Measurements from ENCODE around the gene CIDEB.

GRCh38 chr14:24311837-24312615 is 4.2 kb upstream of the CIDEB start:
- TF ChIP-seq CTCF (IDR thresholded peaks at IDR 0.05) (no peak), POLR2A (IDR thresholded peaks at IDR 0.05) (no peak)

Data from Peyer's patch (tissue), 4 donors.